DOHH2 (cell line): ENCODE measurements around the gene SLC5A3.

Experiments
- EZH2phosphoT487 ChIP-seq: fragments of 200-600 bp; sonication (generic); IDR thresholded peaks from 2 replicates; pipeline ENCODE4 v1.6.1; 2017; ENCODE audit warnings: borderline replicate concordance, mild to moderate bottlenecking, antibody characterized with exemption, low read length, moderate library complexity, mixed read lengths
- TF ChIP-seq, protein P1 (sequence below): fragments of 200-600 bp; sonication (generic); IDR thresholded peaks from one replicate; pipeline ENCODE4 v1.5.1; 2014; ENCODE audit warnings: antibody characterized with exemption, mild to moderate bottlenecking, low read depth, low read length; ENCODE audit not compliant: poor library complexity, severe bottlenecking

DNA sequence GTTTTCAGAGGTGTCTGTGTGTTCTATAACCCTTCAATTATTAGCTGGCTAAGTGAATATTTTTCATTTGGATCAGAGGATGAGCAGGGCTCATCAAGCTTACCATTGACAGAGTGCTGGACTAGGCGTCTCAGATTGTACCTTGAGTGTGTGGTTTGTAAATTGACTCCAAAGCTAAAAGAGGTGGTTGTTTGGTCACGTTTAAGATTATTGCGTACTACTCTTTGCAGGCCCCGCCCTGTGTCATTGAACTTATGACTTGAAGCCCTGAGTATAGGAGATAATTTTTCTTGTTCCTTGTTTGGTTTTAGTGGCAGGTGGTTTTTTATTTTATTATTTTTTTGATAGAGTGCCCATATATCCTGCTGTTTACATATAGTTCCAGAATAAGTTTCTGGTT is 17.7 kb downstream of the SLC5A3 start:
- TF ChIP-seq, protein P1, sequence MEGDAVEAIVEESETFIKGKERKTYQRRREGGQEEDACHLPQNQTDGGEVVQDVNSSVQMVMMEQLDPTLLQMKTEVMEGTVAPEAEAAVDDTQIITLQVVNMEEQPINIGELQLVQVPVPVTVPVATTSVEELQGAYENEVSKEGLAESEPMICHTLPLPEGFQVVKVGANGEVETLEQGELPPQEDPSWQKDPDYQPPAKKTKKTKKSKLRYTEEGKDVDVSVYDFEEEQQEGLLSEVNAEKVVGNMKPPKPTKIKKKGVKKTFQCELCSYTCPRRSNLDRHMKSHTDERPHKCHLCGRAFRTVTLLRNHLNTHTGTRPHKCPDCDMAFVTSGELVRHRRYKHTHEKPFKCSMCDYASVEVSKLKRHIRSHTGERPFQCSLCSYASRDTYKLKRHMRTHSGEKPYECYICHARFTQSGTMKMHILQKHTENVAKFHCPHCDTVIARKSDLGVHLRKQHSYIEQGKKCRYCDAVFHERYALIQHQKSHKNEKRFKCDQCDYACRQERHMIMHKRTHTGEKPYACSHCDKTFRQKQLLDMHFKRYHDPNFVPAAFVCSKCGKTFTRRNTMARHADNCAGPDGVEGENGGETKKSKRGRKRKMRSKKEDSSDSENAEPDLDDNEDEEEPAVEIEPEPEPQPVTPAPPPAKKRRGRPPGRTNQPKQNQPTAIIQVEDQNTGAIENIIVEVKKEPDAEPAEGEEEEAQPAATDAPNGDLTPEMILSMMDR = no peak
- TF ChIP-seq EZH2phosphoT487 = no peak
